ENCODE results near the gene ELL. TPM values are rescaled to one million over a fixed set of nuclear protein-coding genes. Genes with fewer than 3 reads are reported as not detected.

Gene ELL
- total RNA-seq, 1 experiment from 2014 or later, result 17.3 TPM

GRCh38 chr19:18477974-18478373, 43.9 kb downstream of the ELL start (continued):
- no peak for TF ChIP-seq ZNF281 (CRISPR knock-in tag; IDR thresholded peaks at IDR 0.05)
- TF ChIP-seq KAT7 (CRISPR knock-in tag; IDR thresholded peaks at IDR 0.05; ENCODE audit: borderline replicate concordance), result no peak
- TF ChIP-seq NR2C2 (CRISPR knock-in tag; IDR thresholded peaks at IDR 0.05), result no peak
- no peak for TF ChIP-seq JAZF1 (CRISPR knock-in tag; IDR thresholded peaks at IDR 0.05)
- no peak for TF ChIP-seq ZNF396 (CRISPR knock-in tag; IDR thresholded peaks at IDR 0.05; ENCODE audit: borderline replicate concordance)
- TF ChIP-seq MYBL2 (CRISPR knock-in tag; IDR thresholded peaks at IDR 0.05), result no peak

- Mint-ChIP-seq H3K4me3 (no peak overlapping the region), H3K27me3 (ENCODE audit: low read depth) (no peaks in the 10 kb centered on the region), H3K36me3 (no peaks in the 10 kb centered on the region), H3K9me3 (no peaks in the 10 kb centered on the region), H3K4me1 (peaks cover 28% of the 10 kb centered on the region), H3K27ac (peak overlapping the region; percentile 71)
- TF ChIP-seq MYBL2 (CRISPR knock-in tag; IDR thresholded peaks at IDR 0.05) (no peak), ESRRA (CRISPR knock-in tag; IDR thresholded peaks at IDR 0.05; ENCODE audit: borderline replicate concordance) (no peak), ZNF423 (CRISPR knock-in tag; IDR thresholded peaks at IDR 0.05) (no peak), HMGA2 (CRISPR knock-in tag; IDR thresholded peaks at IDR 0.05) (no peak)
- ATAC-seq (no peak; the same call in 1 of the 2 replicates), DNase-seq (ENCODE audit: low spot score) (no peak)
- CTCF ChIA-PET, result interaction anchor here (0.9 to 2.3 kb wide), 7 partner anchors 9 to 53 kb away, joined by 3 to 9 read pairs (median 7); partner anchors contain the start of gene ELL
- POLR2A ChIA-PET, result no interaction called here
Observed at GRCh38 chr19:18477042-18477779, 44.7 kb downstream of the ELL start.

GRCh38 chr19:18476507-18477041, 45.3 kb downstream of the ELL start:
- ChIA-PET CTCF (interaction anchor here (0.6 to 2.3 kb wide), 8 partner anchors 9 to 301 kb away, joined by 3 to 9 read pairs (median 3); partner anchors contain the start of gene ELL), POLR2A (no interaction called here)
- H3K27ac Mint-ChIP-seq, result peak overlapping the region; percentile 71
- H3K36me3 Mint-ChIP-seq, result no peaks in the 10 kb centered on the region
- no peak for ATAC-seq
- H3K4me3 Mint-ChIP-seq, result no peak overlapping the region
- no peaks in the 10 kb centered on the region for H3K9me3 Mint-ChIP-seq
- DNase-seq (ENCODE audit: low spot score), result no peak
- H3K4me1 Mint-ChIP-seq, result peaks cover 28% of the 10 kb centered on the region
- H3K27me3 Mint-ChIP-seq (ENCODE audit: low read depth), result no peaks in the 10 kb centered on the region
- no peak for TF ChIP-seq ZNF281 (CRISPR knock-in tag; IDR thresholded peaks at IDR 0.05)
- no peak for TF ChIP-seq TCF7 (CRISPR knock-in tag; IDR thresholded peaks at IDR 0.05; ENCODE audit: low read depth)
- TF ChIP-seq AR (CRISPR knock-in tag; IDR thresholded peaks at IDR 0.05), result no peak
- no peak for TF ChIP-seq RORB (CRISPR knock-in tag; IDR thresholded peaks at IDR 0.05)
- no peak for TF ChIP-seq HMGXB4 (CRISPR knock-in tag; IDR thresholded peaks at IDR 0.05)
- TF ChIP-seq MXD4 (CRISPR knock-in tag; IDR thresholded peaks at IDR 0.05; ENCODE audit: borderline replicate concordance), result no peak
- TF ChIP-seq USF1 (CRISPR knock-in tag; IDR thresholded peaks at IDR 0.05), result no peak
- TF ChIP-seq ZNF396 (CRISPR knock-in tag; IDR thresholded peaks at IDR 0.05; ENCODE audit: borderline replicate concordance), result no peak
- no peak for TF ChIP-seq ZNF423 (CRISPR knock-in tag; IDR thresholded peaks at IDR 0.05)
- TF ChIP-seq ZNF416 (CRISPR knock-in tag; IDR thresholded peaks at IDR 0.05), result no peak
- no peak for TF ChIP-seq SMAD3 (CRISPR knock-in tag; IDR thresholded peaks at IDR 0.05; ENCODE audit: borderline replicate concordance)
